K562 (cell line): ENCODE results near the gene REM2. TPM values are rescaled to one million over a fixed set of nuclear protein-coding genes. Genes with fewer than 3 reads are reported as not detected.

Experiments
- ETV5 ChIP-seq: sonication (generic); formaldehyde crosslinking; IDR thresholded peaks from 2 replicates; pipeline ENCODE4 v1.4.0; 2020; ENCODE audit warnings: low read depth, mild to moderate bottlenecking, missing genetic modification reagents
- GTF2E2 ChIP-seq: fragments of 200-800 bp; sonication (Bioruptor generic); IDR thresholded peaks from 2 replicates; pipeline ENCODE4 v1.6.1; 2016; ENCODE audit warnings: missing genetic modification characterization, missing compliant biosample characterization
- HOMEZ ChIP-seq: fragments of 250-450 bp; sonication (Bioruptor Pico); IDR thresholded peaks from 2 replicates; pipeline ENCODE4 v1.4.0; 2020; ENCODE audit warnings: mild to moderate bottlenecking, moderate library complexity
- MTA3 ChIP-seq: fragments of 450-650 bp; formaldehyde crosslinking; IDR thresholded peaks from 2 replicates; pipeline ENCODE4 v1.6.1; 2017; ENCODE audit warnings: mild to moderate bottlenecking, borderline replicate concordance
- NELFE ChIP-seq: IDR thresholded peaks from 2 replicates; pipeline ENCODE4 v1.6.1; 2011; ENCODE audit warnings: mild to moderate bottlenecking; ENCODE audit not compliant: insufficient read depth, insufficient read length
- NFRKB ChIP-seq: fragments of 450-650 bp; IDR thresholded peaks from 2 replicates; pipeline ENCODE4 v1.6.1; 2016; ENCODE audit warnings: low read depth
- SNIP1 ChIP-seq: fragments of 450-650 bp; IDR thresholded peaks from 2 replicates; pipeline ENCODE4 v1.7.1; 2017; ENCODE audit warnings: low read depth, mild to moderate bottlenecking
- SOX6 ChIP-seq: fragments of 450-650 bp; IDR thresholded peaks from 2 replicates; pipeline ENCODE4 v1.6.1; 2014; ENCODE audit warnings: mild to moderate bottlenecking
- SP2 ChIP-seq: IDR thresholded peaks from 2 replicates; pipeline ENCODE4 v1.6.1; 2011; ENCODE audit warnings: mild to moderate bottlenecking, low read depth, low read length, moderate library complexity; ENCODE audit not compliant: poor library complexity, severe bottlenecking; ENCODE audit errors: extremely low read depth
- TAF7 ChIP-seq: fragments of 450-650 bp; IDR thresholded peaks from 2 replicates; pipeline ENCODE4 v1.6.1; 2016; ENCODE audit warnings: missing genetic modification characterization, missing compliant biosample characterization
- ZBTB40 ChIP-seq, 2 experiments: fragments of 450-650 bp in 1 of 2; sonication (generic) in 1 of 2; formaldehyde crosslinking in 1 of 2; IDR thresholded peaks; 2 replicates each; pipeline versions ENCODE4 v1.7.1 to v1.9.0; 2016 to 2022; ENCODE audit warnings: inconsistent platforms in 1 of 2, mild to moderate bottlenecking in 1 of 2, missing genetic modification reagents in 1 of 2
- ZNF395 ChIP-seq: fragments of 200-800 bp; sonication (Bioruptor generic); IDR thresholded peaks from 2 replicates; pipeline ENCODE4 v1.6.1; 2017; ENCODE audit warnings: missing genetic modification characterization, missing compliant biosample characterization
- ZNF507 ChIP-seq: conservative IDR thresholded peaks from 2 replicates; pipeline ENCODE4 v1.6.1; 2017; ENCODE audit warnings: missing genetic modification characterization, missing compliant biosample characterization
- polyA plus RNA-seq, 8 experiments: library from polyadenylated mRNA; depleted of rRNA in 4 of 8; stranded (reverse) in 5 of 8; unstranded in 3 of 8; fragments of >200 nt; fragmentation: Nextera tagmentation in 2 of 8; fragmentation: Illumina TruSeq in 1 of 8; extraction: Ambion mirVana in 2 of 8; extraction: Trizol in 1 of 8; gene quantifications; 2 replicates each; pipeline versions ENCODE4 v1.2.1 to v1.2.3, GENCODE V29; 2011 to 2014; ENCODE audit warnings: inconsistent platforms in 1 of 8, missing spikeins in 1 of 8
- total RNA-seq, 7 experiments: library from RNA; depleted of rRNA in 6 of 7; stranded (reverse); fragments of >200 nt in 6 of 7; fragmentation: Illumina TruSeq in 2 of 7; extraction: Trizol in 2 of 7; gene quantifications; 2 replicates each; pipeline versions ENCODE4 v1.2.1 to v1.2.3, GENCODE V29; 2011 to 2021; ENCODE audit warnings: low replicate concordance in 1 of 7

Gene REM2
- total and polyA plus RNA-seq, 9 of the 15 experiments (the other 6 are each of a cell fraction or from before 2014, with no cell fraction given): 0.18 to 1.0 (median 0.38) TPM

- TF ChIP-seq SOX6: peak; percentile 25; the same call in 1 of the 2 replicates
- TF ChIP-seq SNIP1: no peak
- no peak for TF ChIP-seq HOMEZ
- peak; percentile 62 for TF ChIP-seq ZNF395
- peak; percentile 62 for TF ChIP-seq SP2
- no peak; the same call in 1 of the 2 replicates for TF ChIP-seq ETV5 (CRISPR knock-in tag)
- no peak for TF ChIP-seq GTF2E2
- peak; percentile 61; the same call in 1 of the 2 replicates for TF ChIP-seq MTA3
- peak; percentile 97 for TF ChIP-seq NFRKB
- peak; percentile 97 for TF ChIP-seq TAF7 (tag)
- no peak for TF ChIP-seq ZNF507 (tag)
- TF ChIP-seq NELFE: no peak
- TF ChIP-seq ZBTB40 (IDR thresholded peaks at IDR 0.05): peak; percentile 92
- TF ChIP-seq ZBTB40 (CRISPR knock-in tag; IDR thresholded peaks at IDR 0.05): no peak
These were observed 46.3 kb downstream of the REM2 start, which contains the start of gene PRMT5 (continued) for GRCh38 chr14:22929104-22929960.
